HCT116 (cell line): Measurements from ENCODE around the gene TEAD1.

Source experiments
- RAD21 ChIP-seq: IDR thresholded peaks from 2 replicates; pipeline ENCODE4 v1.6.1; 2012; ENCODE audit warnings: low read depth, mild to moderate bottlenecking
- TF ChIP-seq, protein P1 (sequence below), 3 experiments: fragments of 200-600 bp in 1 of 3; sonication (generic) in 1 of 3; IDR thresholded peaks in 2 of 3; conservative IDR thresholded peaks in 1 of 3; 2 replicates each; pipeline ENCODE4 v1.5.1; 2012 to 2017; ENCODE audit warnings: low read depth in 2 of 3, low read length in 2 of 3, antibody characterized with exemption in 1 of 3, borderline replicate concordance in 1 of 3, control low read depth in 1 of 3, mild to moderate bottlenecking in 1 of 3, mixed read lengths in 1 of 3, mixed run types in 1 of 3, moderate library complexity in 1 of 3; ENCODE audit not compliant: insufficient read depth in 1 of 3
- TF ChIP-seq, protein P2 (sequence below): IDR thresholded peaks from 2 replicates; pipeline ENCODE4 v1.6.1; 2012

DNA sequence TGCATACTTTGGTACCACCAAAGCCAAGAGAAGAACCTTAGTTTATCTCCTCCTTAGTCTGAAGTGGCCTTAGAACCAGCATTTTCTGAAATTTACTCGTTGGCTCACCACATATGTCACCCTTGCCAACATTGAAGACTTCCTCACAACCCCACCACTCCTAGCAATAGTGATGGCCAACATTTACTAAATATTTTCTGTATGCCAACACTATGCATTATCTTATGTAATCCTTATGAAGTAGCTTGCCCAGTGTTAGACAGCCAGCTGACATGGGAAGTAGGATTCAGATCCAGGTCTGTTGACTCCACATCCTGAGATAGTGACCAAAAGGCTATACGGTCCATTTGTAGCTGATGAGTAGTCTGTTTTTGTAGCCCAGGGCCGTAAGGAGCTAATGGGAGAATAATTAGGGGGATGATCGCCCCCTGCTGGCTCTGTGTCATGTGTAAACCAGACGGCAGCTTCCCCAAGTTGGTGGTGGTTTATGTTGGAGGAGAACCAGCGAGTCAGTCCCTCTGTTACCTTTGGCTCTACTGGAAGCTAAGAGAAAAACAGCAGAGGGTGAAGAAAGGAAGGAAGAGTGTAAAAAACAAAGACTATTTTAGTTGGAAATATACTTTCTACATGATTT lies 214.4 kb downstream of the TEAD1 start:
- TF ChIP-seq, protein P1, sequence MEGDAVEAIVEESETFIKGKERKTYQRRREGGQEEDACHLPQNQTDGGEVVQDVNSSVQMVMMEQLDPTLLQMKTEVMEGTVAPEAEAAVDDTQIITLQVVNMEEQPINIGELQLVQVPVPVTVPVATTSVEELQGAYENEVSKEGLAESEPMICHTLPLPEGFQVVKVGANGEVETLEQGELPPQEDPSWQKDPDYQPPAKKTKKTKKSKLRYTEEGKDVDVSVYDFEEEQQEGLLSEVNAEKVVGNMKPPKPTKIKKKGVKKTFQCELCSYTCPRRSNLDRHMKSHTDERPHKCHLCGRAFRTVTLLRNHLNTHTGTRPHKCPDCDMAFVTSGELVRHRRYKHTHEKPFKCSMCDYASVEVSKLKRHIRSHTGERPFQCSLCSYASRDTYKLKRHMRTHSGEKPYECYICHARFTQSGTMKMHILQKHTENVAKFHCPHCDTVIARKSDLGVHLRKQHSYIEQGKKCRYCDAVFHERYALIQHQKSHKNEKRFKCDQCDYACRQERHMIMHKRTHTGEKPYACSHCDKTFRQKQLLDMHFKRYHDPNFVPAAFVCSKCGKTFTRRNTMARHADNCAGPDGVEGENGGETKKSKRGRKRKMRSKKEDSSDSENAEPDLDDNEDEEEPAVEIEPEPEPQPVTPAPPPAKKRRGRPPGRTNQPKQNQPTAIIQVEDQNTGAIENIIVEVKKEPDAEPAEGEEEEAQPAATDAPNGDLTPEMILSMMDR (IDR thresholded peaks at IDR 0.05 in 2 of 3, conservative IDR thresholded peaks at IDR 0.05 in 1 of 3; ENCODE audit: borderline replicate concordance in 1 of 3, insufficient read depth in 1 of 3, low read depth in 2 of 3, low read length in 2 of 3), result peak; percentile 67 to 81 (median 80)
- TF ChIP-seq RAD21, result peak; percentile 91
- TF ChIP-seq, protein P2, sequence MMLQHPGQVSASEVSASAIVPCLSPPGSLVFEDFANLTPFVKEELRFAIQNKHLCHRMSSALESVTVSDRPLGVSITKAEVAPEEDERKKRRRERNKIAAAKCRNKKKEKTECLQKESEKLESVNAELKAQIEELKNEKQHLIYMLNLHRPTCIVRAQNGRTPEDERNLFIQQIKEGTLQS, result no peak
